HepG2 (cell line): ENCODE results near the gene ECE2. TPM values are rescaled to one million over a fixed set of nuclear protein-coding genes. Genes with fewer than 3 reads are reported as not detected.

Experiments used
- CENPX ChIP-seq: sonication (generic); formaldehyde crosslinking; IDR thresholded peaks from 2 replicates; pipeline ENCODE4 v1.9.0; 2021; ENCODE audit warnings: mild to moderate bottlenecking, missing genetic modification reagents, moderate library complexity
- CSRNP2 ChIP-seq: sonication (generic); formaldehyde crosslinking; conservative IDR thresholded peaks from 2 replicates; pipeline ENCODE4 v1.8.0; 2022; ENCODE audit warnings: low read depth, missing genetic modification reagents
- FOXM1 ChIP-seq: sonication (generic); formaldehyde crosslinking; IDR thresholded peaks from 2 replicates; pipeline ENCODE4 v1.5.0; 2020; ENCODE audit warnings: missing genetic modification reagents
- FOXO1 ChIP-seq: sonication (generic); formaldehyde crosslinking; IDR thresholded peaks from 2 replicates; pipeline ENCODE4 v1.4.0; 2020; ENCODE audit warnings: missing genetic modification reagents
- MXD1 ChIP-seq: sonication (generic); formaldehyde crosslinking; IDR thresholded peaks from 2 replicates; pipeline ENCODE4 v1.4.0; 2020; ENCODE audit warnings: mild to moderate bottlenecking, missing genetic modification reagents
- NCOA1 ChIP-seq: sonication (generic); formaldehyde crosslinking; IDR thresholded peaks from 2 replicates; pipeline ENCODE4 v1.9.0; 2021; ENCODE audit warnings: missing genetic modification reagents
- SAFB2 ChIP-seq: sonication (generic); formaldehyde crosslinking; IDR thresholded peaks from 2 replicates; pipeline ENCODE4 v1.5.1; 2020; ENCODE audit warnings: missing genetic modification reagents, low read depth, mild to moderate bottlenecking, borderline replicate concordance
- SMAD1 ChIP-seq: sonication (generic); formaldehyde crosslinking; IDR thresholded peaks from 2 replicates; pipeline ENCODE4 v1.4.0; 2020; ENCODE audit warnings: missing genetic modification reagents, low read depth, mild to moderate bottlenecking, borderline replicate concordance
- SMARCE1 ChIP-seq: fragments of 450-650 bp; IDR thresholded peaks from 2 replicates; pipeline ENCODE4 v1.6.1; 2017; ENCODE audit warnings: borderline replicate concordance
- ZBTB25 ChIP-seq: IDR thresholded peaks from 2 replicates; pipeline ENCODE4 v1.6.1; 2018; ENCODE audit warnings: missing genetic modification reagents
- ZNF18 ChIP-seq: sonication (generic); formaldehyde crosslinking; IDR thresholded peaks from 2 replicates; pipeline ENCODE4 v1.8.0; 2022; ENCODE audit warnings: mild to moderate bottlenecking, missing genetic modification reagents; ENCODE audit not compliant: insufficient replicate concordance
- ZNF230 ChIP-seq: sonication (generic); formaldehyde crosslinking; IDR thresholded peaks from 2 replicates; pipeline ENCODE4 v1.4.0; 2020; ENCODE audit warnings: mild to moderate bottlenecking, missing genetic modification reagents
- ZNF263 ChIP-seq: sonication (generic); formaldehyde crosslinking; IDR thresholded peaks from 2 replicates; pipeline ENCODE4 v1.4.0; 2020; ENCODE audit warnings: missing genetic modification reagents
- ZNF543 ChIP-seq: sonication (generic); formaldehyde crosslinking; IDR thresholded peaks from 2 replicates; pipeline ENCODE4 v1.4.0; 2020; ENCODE audit warnings: mild to moderate bottlenecking, missing genetic modification reagents
- ZNF572 ChIP-seq: sonication (generic); formaldehyde crosslinking; IDR thresholded peaks from 2 replicates; pipeline ENCODE4 v1.5.1; 2020; ENCODE audit warnings: mild to moderate bottlenecking, missing genetic modification reagents
- ZNF609 ChIP-seq: sonication (generic); formaldehyde crosslinking; IDR thresholded peaks from 2 replicates; pipeline ENCODE4 v1.4.0; 2020; ENCODE audit warnings: mild to moderate bottlenecking, missing genetic modification reagents, borderline replicate concordance
- ZNF720 ChIP-seq: sonication (generic); formaldehyde crosslinking; IDR thresholded peaks from 2 replicates; pipeline ENCODE4 v1.4.0; 2020; ENCODE audit warnings: missing genetic modification reagents
- polyA plus RNA-seq, 8 experiments: library from polyadenylated mRNA; depleted of rRNA in 3 of 8; stranded (reverse) in 7 of 8; unstranded in 1 of 8; fragments of >200 nt; fragmentation: Illumina TruSeq in 4 of 8; extraction: Trizol in 4 of 8; gene quantifications; 2 replicates each; pipeline versions ENCODE4 v1.2.1 to v1.2.3, GENCODE V29; 2011 to 2016; ENCODE audit warnings: low read depth in 4 of 8, missing spikeins in 1 of 8, mixed read lengths in 1 of 8; ENCODE audit not compliant: insufficient read depth in 1 of 8
- total RNA-seq, 5 experiments: library from RNA; depleted of rRNA; stranded (reverse); fragments of >200 nt; fragmentation: Illumina TruSeq; extraction: Trizol; gene quantifications; 2 replicates each; pipeline ENCODE4 v1.2.3, GENCODE V29; 2016; ENCODE audit warnings: low read depth in 1 of 5

ECE2 gene
- total and polyA plus RNA-seq, 2 of the 13 experiments (the other 11 are each of a cell fraction or from before 2014, with no cell fraction given) = not detected

GRCh38 chr3:184335661-184336546 lies 60.1 kb downstream of the ECE2 start (continued):
- TF ChIP-seq ZNF572 (CRISPR knock-in tag) (no peak), SMAD1 (CRISPR knock-in tag) (peak; percentile 33; the same call in 1 of the 2 replicates), NCOA1 (CRISPR knock-in tag) (no peak), ZNF720 (CRISPR knock-in tag) (no peak), ZNF18 (CRISPR knock-in tag) (no peak), SAFB2 (peak; percentile 72; the same call in 1 of the 2 replicates), CENPX (CRISPR knock-in tag) (no peak), ZNF609 (CRISPR knock-in tag) (no peak), MXD1 (peak; percentile 55; the same call in 1 of the 2 replicates), FOXM1 (no peak), FOXO1 (CRISPR knock-in tag) (no peak; the same call in 1 of the 2 replicates), CSRNP2 (CRISPR knock-in tag) (no peak), ZNF263 (CRISPR knock-in tag) (no peak), ZNF230 (CRISPR knock-in tag) (no peak), SMARCE1 (no peak), ZNF543 (no peak), ZBTB25 (CRISPR knock-in tag) (peak; percentile 83)
